C4-2B (cell line): Measurements from ENCODE around the gene IFT122.
"Not testable (repeated sequence)": the region's sequence is repeated elsewhere in the genome, so short reads cannot be mapped to it uniquely, and the experiment has no call there.

Experiments used
- CTCF ChIP-seq: fragments of 450-650 bp; conservative IDR thresholded peaks from 2 replicates; pipeline ENCODE4 v1.5.1; 2017; ENCODE audit warnings: mild to moderate bottlenecking
- ZFX ChIP-seq: fragments of 450-650 bp; IDR thresholded peaks from 2 replicates; pipeline ENCODE4 v1.6.1; 2017

GRCh38 chr3:129491077-129491476, 51.1 kb downstream of the IFT122 start:
- not testable (repeated sequence) for TF ChIP-seq CTCF, ZFX
